Activated gamma-delta T cell treated with Interleukin-2 at 50 U/mL for 16 hours (primary cell): ENCODE data around the gene CYB5R4.
A peak's percentile ranks its signal among the peaks of the same experiment; 100 is the strongest.

ENCODE experiments used
- DNase-seq: peaks from one replicate; pipeline ENCODE4 v3.0.0-alpha.2; 2020

Gene CYB5R4

DNA sequence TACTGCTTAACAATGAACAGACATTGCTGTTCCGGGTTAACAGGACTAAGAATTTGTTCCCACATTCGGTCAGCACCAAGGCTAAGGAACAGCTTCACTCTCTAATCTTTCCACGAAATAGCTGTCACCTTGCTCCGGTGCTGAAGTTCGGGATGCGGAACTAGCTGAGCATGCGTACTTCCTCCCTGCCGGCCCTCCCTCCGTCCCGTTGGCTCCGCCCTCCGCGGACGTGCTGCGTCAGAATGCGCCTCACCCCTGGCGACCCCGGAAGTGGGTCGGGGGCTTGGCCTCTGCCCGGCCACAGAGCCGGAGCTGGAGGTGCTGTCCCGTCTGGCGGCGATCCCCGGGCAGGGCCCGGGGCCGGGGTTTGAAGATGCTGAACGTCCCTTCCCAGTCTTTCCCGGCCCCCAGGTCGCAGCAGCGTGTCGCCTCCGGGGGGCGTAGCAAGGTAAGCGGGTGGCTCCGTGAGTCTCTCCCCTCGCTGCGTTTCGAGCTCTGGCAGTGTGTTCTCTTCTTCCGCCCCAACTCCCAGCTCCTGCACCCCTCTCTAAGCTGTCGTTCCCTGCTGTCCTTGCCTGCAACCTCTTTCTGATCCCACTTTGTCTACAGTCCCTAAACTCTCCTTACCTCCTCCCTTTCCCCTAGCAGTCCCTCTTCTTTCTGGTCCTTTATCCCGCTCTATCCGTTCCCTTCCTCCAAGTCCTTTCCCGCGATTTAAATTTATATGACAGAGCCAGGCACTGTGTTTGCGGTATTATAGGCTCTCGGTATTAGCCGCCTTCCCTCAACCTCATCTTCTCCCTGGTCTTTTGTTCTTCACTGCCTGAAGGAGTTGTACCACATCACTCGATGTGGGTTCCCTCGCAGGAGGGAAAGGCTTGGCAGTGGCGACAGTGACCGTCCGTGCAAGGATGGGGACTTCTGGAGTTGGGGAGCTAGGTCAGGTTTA, at the start of gene CYB5R4:
CYB5R4 (plus strand) TSS at position 280 of the 949 bp plus-strand sequence; CDS start at position 374, 94 bp downstream.
- peak; percentile 92 for DNase-seq

DNA sequence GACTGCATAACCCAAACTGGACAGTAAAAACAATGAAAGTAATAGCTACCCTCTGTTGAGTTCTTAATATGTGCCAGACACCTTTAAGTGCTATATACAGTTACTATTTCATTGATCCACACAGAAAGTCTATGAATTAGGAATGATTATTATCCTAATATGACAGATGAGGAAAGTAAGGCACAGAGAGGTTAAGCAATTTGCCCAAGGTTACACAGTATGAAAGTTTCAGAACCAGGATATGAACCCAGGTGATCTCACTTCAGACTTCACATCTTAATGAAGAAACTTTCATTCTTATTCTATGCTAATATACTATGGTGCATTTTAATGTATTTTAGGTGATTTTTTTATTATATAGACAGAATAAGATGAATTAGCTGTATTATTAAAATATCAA, 46.9 kb upstream of the CYB5R4 start:
- DNase-seq, result no peak

DNA sequence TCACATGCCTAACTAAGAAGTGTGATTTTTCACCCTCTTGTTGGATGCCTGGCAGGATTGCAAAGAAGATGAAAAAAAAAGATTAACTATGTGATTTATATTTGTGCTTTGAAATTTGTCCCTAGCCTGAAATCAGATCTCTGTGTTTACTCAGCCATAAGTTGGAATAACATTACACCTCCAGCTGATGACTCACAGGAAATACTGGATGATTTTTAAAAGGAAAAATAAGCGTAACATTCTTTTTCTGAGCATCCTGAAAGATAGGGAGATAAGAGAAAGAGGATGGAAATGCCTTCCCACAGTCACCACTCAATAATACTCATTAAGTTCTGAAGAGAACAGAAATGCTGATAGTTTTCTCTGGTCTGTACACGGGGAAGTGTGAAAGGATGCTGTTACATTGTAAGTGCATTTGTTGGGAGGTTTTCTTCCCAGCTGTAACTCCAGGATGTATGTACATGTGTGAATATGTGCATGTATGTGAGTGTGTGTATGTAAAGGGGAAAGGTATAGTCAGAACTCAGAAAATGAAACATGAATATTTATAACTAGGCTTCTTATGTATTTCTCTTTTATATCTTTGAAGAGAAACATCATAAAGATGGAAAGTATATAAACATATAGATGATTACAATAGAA, 43.7 kb upstream of the CYB5R4 start:
- DNase-seq, result no peak

DNA sequence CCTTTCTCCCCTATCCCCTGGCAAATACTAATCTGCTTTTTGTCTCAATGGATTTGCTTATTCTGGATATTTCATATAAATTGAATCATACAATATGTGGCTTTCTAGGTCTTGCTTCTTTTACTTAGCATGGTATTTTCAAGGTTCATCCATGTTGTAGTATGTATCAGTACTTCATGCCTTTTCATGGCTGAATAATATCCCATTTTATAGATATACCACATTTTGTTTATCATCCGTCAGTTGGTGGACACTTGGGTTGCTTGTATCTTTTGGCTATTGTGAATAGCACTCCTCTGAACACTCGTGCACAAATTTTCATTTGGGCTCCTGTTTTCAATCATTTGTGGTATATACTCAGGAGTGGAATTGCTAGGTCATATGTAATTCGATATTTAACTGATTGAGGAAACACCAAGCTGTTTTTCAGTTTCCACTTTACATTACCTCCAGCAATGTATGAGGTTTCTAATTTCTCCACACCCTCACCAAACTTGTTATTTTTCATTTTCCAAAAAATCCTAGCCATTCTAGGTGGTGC, 36.8 kb upstream of the CYB5R4 start:
- no peak for DNase-seq

- no peak for DNase-seq
Measured at GRCh38 chr6:83824388-83824801, 35.1 kb upstream of the CYB5R4 start.

DNA sequence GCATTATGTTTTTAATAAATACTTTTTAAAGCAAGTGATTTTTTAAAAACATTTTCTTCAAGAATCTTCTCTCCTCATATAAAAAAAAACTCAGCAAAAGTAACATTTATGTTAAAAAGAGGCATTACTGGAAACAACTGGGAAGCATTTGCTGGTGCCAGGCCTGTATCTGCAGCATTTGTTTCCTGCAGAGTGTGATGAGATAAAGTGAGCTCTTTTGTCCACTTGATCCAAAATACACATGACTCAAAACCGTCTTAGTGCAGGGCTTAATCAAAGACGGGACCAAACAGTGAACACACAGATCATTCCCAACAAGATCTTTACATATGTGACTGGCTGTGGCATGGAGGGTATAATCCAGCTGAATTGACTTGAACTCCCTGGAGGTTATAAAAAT, 34.7 kb upstream of the CYB5R4 start:
- no peak for DNase-seq

DNA sequence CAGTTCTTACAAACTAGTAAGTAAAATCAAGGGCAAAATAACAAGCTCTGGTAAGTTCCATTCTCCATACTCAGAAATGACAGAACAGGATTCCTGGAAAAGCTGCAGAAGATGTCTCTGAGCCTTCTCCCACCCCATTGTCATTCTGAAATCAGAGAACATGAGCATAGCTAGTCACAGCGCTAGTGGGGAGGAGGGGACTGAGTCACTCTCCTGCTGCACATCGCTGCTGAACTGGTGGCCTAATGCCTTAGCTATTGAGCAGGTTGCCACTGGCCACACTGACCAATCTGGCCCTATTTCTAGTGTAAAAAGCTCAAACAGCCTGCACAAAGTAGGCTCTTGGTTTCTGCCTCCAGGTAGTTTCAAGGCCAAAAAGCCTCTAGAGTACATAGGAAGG, 32.4 kb upstream of the CYB5R4 start:
- DNase-seq, result no peak

GRCh38 chr6:83838727-83839126, 20.8 kb upstream of the CYB5R4 start:
- no peak for DNase-seq

GRCh38 chr6:83844170-83844569, 15.3 kb upstream of the CYB5R4 start:
- DNase-seq, result no peak

GRCh38 chr6:83846291-83846690, 13.2 kb upstream of the CYB5R4 start:
- no peak for DNase-seq

GRCh38 chr6:83847179-83847578, 12.3 kb upstream of the CYB5R4 start:
- DNase-seq, result no peak

GRCh38 chr6:83849127-83849526, 10.4 kb upstream of the CYB5R4 start:
- no peak for DNase-seq

DNA sequence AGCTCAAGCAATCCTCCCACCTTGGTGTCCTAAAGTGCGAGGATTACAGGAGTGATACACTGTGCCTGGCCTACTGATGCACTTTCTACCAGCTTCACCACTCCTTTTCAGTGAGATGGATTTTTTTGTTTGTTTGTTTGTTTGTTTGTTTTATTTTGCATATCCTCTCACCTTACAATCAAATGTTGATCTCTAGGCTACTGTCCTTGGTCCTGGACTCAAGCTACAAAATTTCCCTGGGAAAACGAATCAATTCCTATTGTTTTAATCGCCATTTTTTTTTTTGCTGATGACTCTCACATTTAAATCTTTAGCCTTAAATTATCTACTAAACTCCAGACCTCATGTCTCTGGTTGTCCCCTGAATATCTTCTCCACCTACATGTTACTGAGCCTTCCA, 9.9 kb upstream of the CYB5R4 start:
- DNase-seq, result no peak

- no peak for DNase-seq
Measured at GRCh38 chr6:83852528-83853177, 6.8 kb upstream of the CYB5R4 start.

DNA sequence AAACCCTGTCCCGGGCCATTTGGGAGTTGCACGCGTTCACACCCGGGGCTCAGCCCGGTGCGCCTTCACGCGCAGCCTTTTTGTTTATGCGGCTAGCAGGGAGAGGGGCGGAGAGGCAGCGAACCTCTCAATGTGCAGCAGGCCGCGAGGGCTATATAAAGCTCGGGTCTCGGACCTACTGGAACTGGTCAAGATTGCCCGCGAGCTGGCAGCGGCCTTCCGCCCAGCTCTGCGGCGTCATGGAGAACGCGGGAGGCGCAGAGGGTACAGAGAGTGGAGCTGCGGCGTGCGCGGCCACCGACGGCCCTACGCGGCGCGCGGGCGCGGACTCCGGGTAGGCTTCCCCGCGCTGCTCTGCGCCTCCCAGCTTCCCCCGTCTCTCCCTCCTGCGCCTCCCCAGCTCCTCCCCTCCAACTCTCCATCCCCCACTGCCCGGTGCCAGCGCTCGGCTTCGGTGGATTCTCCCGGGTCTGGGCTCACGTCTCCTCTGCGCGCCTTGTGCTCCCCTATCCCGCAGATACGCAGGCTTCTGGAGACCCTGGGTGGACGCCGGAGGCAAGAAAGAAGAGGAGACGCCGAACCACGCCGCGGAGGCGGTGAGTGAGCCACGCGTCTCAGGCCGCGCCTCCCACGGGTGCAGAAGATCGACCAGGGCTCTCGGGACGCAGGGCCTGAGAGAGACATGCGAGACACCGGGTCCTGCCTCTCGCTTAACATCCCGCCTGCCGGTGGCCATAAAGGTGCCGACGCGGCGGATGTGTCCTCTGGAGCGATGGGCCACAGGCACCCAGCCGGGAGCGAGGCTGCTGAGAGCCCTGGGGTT, 6.1 kb upstream of the CYB5R4 start, which contains the start of gene RIPPLY2:
RIPPLY2 (plus strand) TSS at position 183 of the 823 bp plus-strand sequence; CDS start at position 240, 57 bp downstream.
- DNase-seq, result no peak

- DNase-seq, result no peak
Measured at GRCh38 chr6:83854001-83854501, 5.4 kb upstream of the CYB5R4 start.

GRCh38 chr6:83854766-83855165, 4.7 kb upstream of the CYB5R4 start:
- no peak for DNase-seq

GRCh38 chr6:83860359-83860755, 868 bp downstream of the CYB5R4 start:
- no peak for DNase-seq

- DNase-seq, result no peak
Measured at GRCh38 chr6:83860782-83861495, 1.4 kb downstream of the CYB5R4 start.

- DNase-seq, result no peak
Measured at GRCh38 chr6:83862776-83863471, 3.4 kb downstream of the CYB5R4 start.

- no peak for DNase-seq
Measured at GRCh38 chr6:83867043-83867442, 7.6 kb downstream of the CYB5R4 start.
